HepG2 (cell line): ENCODE measurements around the gene AP1M2. TPM values are rescaled to one million over a fixed set of nuclear protein-coding genes. Genes with fewer than 3 reads are reported as not detected.
A peak's percentile ranks its signal among the peaks of the same experiment; 100 is the strongest.

Experiments
- BRCA1 ChIP-seq: sonication (generic); formaldehyde crosslinking; IDR thresholded peaks from 2 replicates; pipeline ENCODE4 v1.4.0; 2020; ENCODE audit warnings: missing genetic modification reagents
- EEA1 ChIP-seq: sonication (generic); formaldehyde crosslinking; IDR thresholded peaks from 2 replicates; pipeline ENCODE4 v1.5.1; 2020; ENCODE audit warnings: mild to moderate bottlenecking, missing genetic modification reagents, borderline replicate concordance
- HINFP ChIP-seq: sonication (generic); formaldehyde crosslinking; IDR thresholded peaks from 2 replicates; pipeline ENCODE4 v1.4.0; 2020; ENCODE audit warnings: low read depth, mild to moderate bottlenecking, missing genetic modification reagents
- HMGA1 ChIP-seq: sonication (generic); formaldehyde crosslinking; conservative IDR thresholded peaks from 2 replicates; pipeline ENCODE4 v1.4.0; 2020; ENCODE audit warnings: missing genetic modification reagents
- JARID2 ChIP-seq: sonication (generic); formaldehyde crosslinking; IDR thresholded peaks from 2 replicates; pipeline ENCODE4 v1.8.1; 2023; ENCODE audit warnings: missing genetic modification reagents, inconsistent platforms; ENCODE audit not compliant: insufficient replicate concordance
- KLF6 ChIP-seq: IDR thresholded peaks from 2 replicates; pipeline ENCODE4 v1.8.0; 2016; ENCODE audit warnings: missing biosample characterization, missing genetic modification reagents
- LCORL ChIP-seq, 2 experiments: fragments of 450-650 bp in 1 of 2; sonication (generic) in 1 of 2; formaldehyde crosslinking in 1 of 2; IDR thresholded peaks; 2 replicates each; pipeline versions ENCODE4 v1.5.0 to v1.6.1; 2017 to 2020; ENCODE audit warnings: antibody characterized with exemption in 1 of 2, missing genetic modification reagents in 1 of 2
- NKX3-1 ChIP-seq: sonication (generic); formaldehyde crosslinking; IDR thresholded peaks from 2 replicates; pipeline ENCODE4 v1.5.0; 2020; ENCODE audit warnings: missing genetic modification reagents
- RBFOX2 ChIP-seq: fragments of 200-400 bp; formaldehyde crosslinking; IDR thresholded peaks from 2 replicates; pipeline ENCODE4 v1.6.1; 2017; ENCODE audit warnings: low read depth, mild to moderate bottlenecking, low read length
- SRSF4 ChIP-seq: fragments of 200-400 bp; formaldehyde crosslinking; IDR thresholded peaks from one replicate; pipeline ENCODE4 v1.6.1; 2018; ENCODE audit warnings: mild to moderate bottlenecking, low read depth, low read length, moderate library complexity; ENCODE audit not compliant: poor library complexity, severe bottlenecking
- THAP11 ChIP-seq: IDR thresholded peaks from 2 replicates; pipeline ENCODE4 v1.6.1; 2016; ENCODE audit warnings: missing biosample characterization, missing genetic modification reagents
- TP53 ChIP-seq: sonication (generic); formaldehyde crosslinking; conservative IDR thresholded peaks from 2 replicates; pipeline ENCODE4 v1.4.0; 2020; ENCODE audit warnings: missing genetic modification reagents
- YY1 ChIP-seq: IDR thresholded peaks from 2 replicates; pipeline ENCODE4 v1.6.1; 2011; ENCODE audit warnings: low read length, low read depth, moderate library complexity, mild to moderate bottlenecking; ENCODE audit not compliant: insufficient read depth, insufficient replicate concordance
- ZEB1 ChIP-seq: IDR thresholded peaks from 2 replicates; pipeline ENCODE4 v1.6.1; 2012; ENCODE audit warnings: mild to moderate bottlenecking, low read depth, inconsistent platforms; ENCODE audit not compliant: insufficient replicate concordance
- ZFP36L2 ChIP-seq: sonication (generic); formaldehyde crosslinking; IDR thresholded peaks from 2 replicates; pipeline ENCODE4 v1.4.0; 2020; ENCODE audit warnings: missing genetic modification reagents
- ZNF572 ChIP-seq: sonication (generic); formaldehyde crosslinking; IDR thresholded peaks from 2 replicates; pipeline ENCODE4 v1.5.1; 2020; ENCODE audit warnings: mild to moderate bottlenecking, missing genetic modification reagents
- ZNF605 ChIP-seq: sonication (generic); formaldehyde crosslinking; IDR thresholded peaks from 2 replicates; pipeline ENCODE4 v1.8.0; 2022; ENCODE audit warnings: mild to moderate bottlenecking, missing genetic modification reagents
- ZNF746 ChIP-seq: sonication (generic); formaldehyde crosslinking; IDR thresholded peaks from 2 replicates; pipeline ENCODE4 v1.8.0; 2022; ENCODE audit warnings: mild to moderate bottlenecking, missing genetic modification reagents
- polyA plus RNA-seq, 8 experiments: library from polyadenylated mRNA; depleted of rRNA in 3 of 8; stranded (reverse) in 7 of 8; unstranded in 1 of 8; fragments of >200 nt; fragmentation: Illumina TruSeq in 4 of 8; extraction: Trizol in 4 of 8; gene quantifications; 2 replicates each; pipeline versions ENCODE4 v1.2.1 to v1.2.3, GENCODE V29; 2011 to 2016; ENCODE audit warnings: low read depth in 4 of 8, missing spikeins in 1 of 8, mixed read lengths in 1 of 8; ENCODE audit not compliant: insufficient read depth in 1 of 8
- total RNA-seq, 5 experiments: library from RNA; depleted of rRNA; stranded (reverse); fragments of >200 nt; fragmentation: Illumina TruSeq; extraction: Trizol; gene quantifications; 2 replicates each; pipeline ENCODE4 v1.2.3, GENCODE V29; 2016; ENCODE audit warnings: low read depth in 1 of 5
- TF ChIP-seq, protein P1 (sequence below): sonication (generic); formaldehyde crosslinking; IDR thresholded peaks from 2 replicates; pipeline ENCODE4 v1.5.0; 2020; ENCODE audit warnings: mild to moderate bottlenecking, missing genetic modification reagents, borderline replicate concordance
- TF ChIP-seq, protein P2 (sequence below): IDR thresholded peaks from 2 replicates; pipeline ENCODE4 v1.6.1; 2016; ENCODE audit warnings: missing compliant biosample characterization, missing genetic modification reagents, borderline replicate concordance
- TF ChIP-seq, protein P3 (sequence below): sonication (generic); formaldehyde crosslinking; IDR thresholded peaks from 2 replicates; pipeline ENCODE4 v1.5.0; 2020; ENCODE audit warnings: missing genetic modification reagents

Gene AP1M2
- total and polyA plus RNA-seq, 2 of the 13 experiments (the other 11 are each of a cell fraction or from before 2014, with no cell fraction given): 6.3 to 76.8 TPM

- TF ChIP-seq, protein P1, sequence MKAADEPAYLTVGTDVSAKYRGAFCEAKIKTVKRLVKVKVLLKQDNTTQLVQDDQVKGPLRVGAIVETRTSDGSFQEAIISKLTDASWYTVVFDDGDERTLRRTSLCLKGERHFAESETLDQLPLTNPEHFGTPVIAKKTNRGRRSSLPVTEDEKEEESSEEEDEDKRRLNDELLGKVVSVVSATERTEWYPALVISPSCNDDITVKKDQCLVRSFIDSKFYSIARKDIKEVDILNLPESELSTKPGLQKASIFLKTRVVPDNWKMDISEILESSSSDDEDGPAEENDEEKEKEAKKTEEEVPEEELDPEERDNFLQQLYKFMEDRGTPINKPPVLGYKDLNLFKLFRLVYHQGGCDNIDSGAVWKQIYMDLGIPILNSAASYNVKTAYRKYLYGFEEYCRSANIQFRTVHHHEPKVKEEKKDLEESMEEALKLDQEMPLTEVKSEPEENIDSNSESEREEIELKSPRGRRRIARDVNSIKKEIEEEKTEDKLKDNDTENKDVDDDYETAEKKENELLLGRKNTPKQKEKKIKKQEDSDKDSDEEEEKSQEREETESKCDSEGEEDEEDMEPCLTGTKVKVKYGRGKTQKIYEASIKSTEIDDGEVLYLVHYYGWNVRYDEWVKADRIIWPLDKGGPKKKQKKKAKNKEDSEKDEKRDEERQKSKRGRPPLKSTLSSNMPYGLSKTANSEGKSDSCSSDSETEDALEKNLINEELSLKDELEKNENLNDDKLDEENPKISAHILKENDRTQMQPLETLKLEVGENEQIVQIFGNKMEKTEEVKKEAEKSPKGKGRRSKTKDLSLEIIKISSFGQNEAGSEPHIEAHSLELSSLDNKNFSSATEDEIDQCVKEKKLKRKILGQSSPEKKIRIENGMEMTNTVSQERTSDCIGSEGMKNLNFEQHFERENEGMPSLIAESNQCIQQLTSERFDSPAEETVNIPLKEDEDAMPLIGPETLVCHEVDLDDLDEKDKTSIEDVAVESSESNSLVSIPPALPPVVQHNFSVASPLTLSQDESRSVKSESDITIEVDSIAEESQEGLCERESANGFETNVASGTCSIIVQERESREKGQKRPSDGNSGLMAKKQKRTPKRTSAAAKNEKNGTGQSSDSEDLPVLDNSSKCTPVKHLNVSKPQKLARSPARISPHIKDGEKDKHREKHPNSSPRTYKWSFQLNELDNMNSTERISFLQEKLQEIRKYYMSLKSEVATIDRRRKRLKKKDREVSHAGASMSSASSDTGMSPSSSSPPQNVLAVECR: peak; percentile 35; the same call in 1 of the 2 replicates
- TF ChIP-seq KLF6 (CRISPR knock-in tag): peak; percentile 49; the same call in 1 of the 2 replicates
- TF ChIP-seq THAP11 (CRISPR knock-in tag): 0 out of 2 replicates have a peak, but pooled peaks have one; percentile 14
- no peak for TF ChIP-seq BRCA1 (CRISPR knock-in tag)
- TF ChIP-seq TP53 (CRISPR knock-in tag): no peak
- TF ChIP-seq HINFP (CRISPR knock-in tag): no peak
- TF ChIP-seq ZNF746: no peak
- TF ChIP-seq, protein P2, sequence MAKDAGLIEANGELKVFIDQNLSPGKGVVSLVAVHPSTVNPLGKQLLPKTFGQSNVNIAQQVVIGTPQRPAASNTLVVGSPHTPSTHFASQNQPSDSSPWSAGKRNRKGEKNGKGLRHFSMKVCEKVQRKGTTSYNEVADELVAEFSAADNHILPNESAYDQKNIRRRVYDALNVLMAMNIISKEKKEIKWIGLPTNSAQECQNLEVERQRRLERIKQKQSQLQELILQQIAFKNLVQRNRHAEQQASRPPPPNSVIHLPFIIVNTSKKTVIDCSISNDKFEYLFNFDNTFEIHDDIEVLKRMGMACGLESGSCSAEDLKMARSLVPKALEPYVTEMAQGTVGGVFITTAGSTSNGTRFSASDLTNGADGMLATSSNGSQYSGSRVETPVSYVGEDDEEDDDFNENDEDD (CRISPR knock-in tag): peak; percentile 30; the same call in 1 of the 2 replicates
- TF ChIP-seq EEA1 (CRISPR knock-in tag): 0 out of 2 replicates have a peak, but pooled peaks have one; percentile 0
- no peak for TF ChIP-seq ZNF572 (CRISPR knock-in tag)
- no peak; the same call in 1 of the 2 replicates for TF ChIP-seq NKX3-1
- TF ChIP-seq ZFP36L2 (CRISPR knock-in tag): no peak
- TF ChIP-seq HMGA1 (CRISPR knock-in tag): no peak
- peak; percentile 97 for TF ChIP-seq ZEB1
- peak; percentile 93 for TF ChIP-seq YY1
- peak; percentile 83 for TF ChIP-seq RBFOX2
- 0 out of 2 replicates have a peak, but pooled peaks have one; percentile 20 for TF ChIP-seq ZNF605 (CRISPR knock-in tag)
- TF ChIP-seq JARID2: no peak
- TF ChIP-seq, protein P3, sequence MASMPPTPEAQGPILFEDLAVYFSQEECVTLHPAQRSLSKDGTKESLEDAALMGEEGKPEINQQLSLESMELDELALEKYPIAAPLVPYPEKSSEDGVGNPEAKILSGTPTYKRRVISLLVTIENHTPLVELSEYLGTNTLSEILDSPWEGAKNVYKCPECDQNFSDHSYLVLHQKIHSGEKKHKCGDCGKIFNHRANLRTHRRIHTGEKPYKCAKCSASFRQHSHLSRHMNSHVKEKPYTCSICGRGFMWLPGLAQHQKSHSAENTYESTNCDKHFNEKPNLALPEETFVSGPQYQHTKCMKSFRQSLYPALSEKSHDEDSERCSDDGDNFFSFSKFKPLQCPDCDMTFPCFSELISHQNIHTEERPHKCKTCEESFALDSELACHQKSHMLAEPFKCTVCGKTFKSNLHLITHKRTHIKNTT (CRISPR knock-in tag): no peak
- TF ChIP-seq LCORL (IDR thresholded peaks at IDR 0.05): no peak
- peak; percentile 45; the same call in 1 of the 2 replicates for TF ChIP-seq LCORL (CRISPR knock-in tag; IDR thresholded peaks at IDR 0.05)
- no peak for TF ChIP-seq SRSF4
Measured at GRCh38 chr19:10543420-10544241, 43.5 kb downstream of the AP1M2 start, which contains the start of gene ATG4D (continued).
